HepG2 (cell line): Measurements from ENCODE around the gene ZNF687. TPM values are rescaled to one million over a fixed set of nuclear protein-coding genes. Genes with fewer than 3 reads are reported as not detected.
A peak's percentile ranks its signal among the peaks of the same experiment; 100 is the strongest.

Experiments
- CTCF ChIP-seq: sonication (generic); formaldehyde crosslinking; IDR thresholded peaks from 2 replicates; pipeline ENCODE4 v1.5.0; 2020; ENCODE audit warnings: mild to moderate bottlenecking, missing genetic modification reagents, moderate library complexity
- HMGXB4 ChIP-seq, 2 experiments: sonication (generic) in 1 of 2; formaldehyde crosslinking in 1 of 2; IDR thresholded peaks; 2 replicates each; pipeline versions ENCODE4 v1.4.0 to v1.6.1; 2018 to 2020; ENCODE audit warnings: missing genetic modification reagents in 2 of 2, borderline replicate concordance in 1 of 2, low read depth in 1 of 2, mild to moderate bottlenecking in 1 of 2, missing biosample characterization in 1 of 2
- IRF2 ChIP-seq: IDR thresholded peaks from 2 replicates; pipeline ENCODE4 v1.6.1; 2018; ENCODE audit warnings: missing genetic modification reagents, missing compliant biosample characterization
- KAT8 ChIP-seq: IDR thresholded peaks from 2 replicates; pipeline ENCODE4 v1.6.1; 2016; ENCODE audit warnings: missing genetic modification reagents, missing compliant biosample characterization
- KLF16 ChIP-seq, 2 experiments: sonication (generic) in 1 of 2; formaldehyde crosslinking in 1 of 2; IDR thresholded peaks; 2 replicates each; pipeline versions ENCODE4 v1.6.1 to v1.8.0; 2016 to 2023; ENCODE audit warnings: missing genetic modification reagents in 2 of 2, missing compliant biosample characterization in 1 of 2
- MIXL1 ChIP-seq: IDR thresholded peaks from 2 replicates; pipeline ENCODE4 v1.6.1; 2016
- NR2F6 ChIP-seq, 2 experiments: IDR thresholded peaks; 2 replicates each; pipeline ENCODE4 v1.6.1; 2016; ENCODE audit warnings: antibody characterized with exemption in 1 of 2, mild to moderate bottlenecking in 1 of 2
- PRDM10 ChIP-seq: sonication (generic); formaldehyde crosslinking; IDR thresholded peaks from 2 replicates; pipeline ENCODE4 v1.4.0; 2020; ENCODE audit warnings: low read depth, missing genetic modification reagents
- SAP130 ChIP-seq: IDR thresholded peaks from 2 replicates; pipeline ENCODE4 v1.6.1; 2016; ENCODE audit warnings: low read depth
- SMC3 ChIP-seq: IDR thresholded peaks from 2 replicates; pipeline ENCODE4 v1.6.1; 2011; ENCODE audit warnings: low read length, improper control_type of control experiment
- SMYD3 ChIP-seq: sonication (generic); formaldehyde crosslinking; IDR thresholded peaks from 2 replicates; pipeline ENCODE4 v1.8.1; 2023; ENCODE audit warnings: mild to moderate bottlenecking, missing genetic modification reagents
- ZFY ChIP-seq: sonication (generic); formaldehyde crosslinking; IDR thresholded peaks from 2 replicates; pipeline ENCODE4 v1.4.0; 2020; ENCODE audit warnings: missing genetic modification reagents
- polyA plus RNA-seq, 8 experiments: library from polyadenylated mRNA; depleted of rRNA in 3 of 8; stranded (reverse) in 7 of 8; unstranded in 1 of 8; fragments of >200 nt; fragmentation: Illumina TruSeq in 4 of 8; extraction: Trizol in 4 of 8; gene quantifications; 2 replicates each; pipeline versions ENCODE4 v1.2.1 to v1.2.3, GENCODE V29; 2011 to 2016; ENCODE audit warnings: low read depth in 4 of 8, missing spikeins in 1 of 8, mixed read lengths in 1 of 8; ENCODE audit not compliant: insufficient read depth in 1 of 8
- total RNA-seq, 5 experiments: library from RNA; depleted of rRNA; stranded (reverse); fragments of >200 nt; fragmentation: Illumina TruSeq; extraction: Trizol; gene quantifications; 2 replicates each; pipeline ENCODE4 v1.2.3, GENCODE V29; 2016; ENCODE audit warnings: low read depth in 1 of 5

The ZNF687 gene
- total and polyA plus RNA-seq, 2 of the 13 experiments (the other 11 are each of a cell fraction or from before 2014, with no cell fraction given), result 14.1 to 16.5 TPM

- TF ChIP-seq HMGXB4 (CRISPR knock-in tag; IDR thresholded peaks at IDR 0.05; ENCODE audit: borderline replicate concordance in 1 of 2, low read depth in 1 of 2) (peak in 1 of 2 experiments; percentile 48; a peak in 1 of 4 replicates), SAP130 (peak; percentile 22; the same call in 1 of the 2 replicates), PRDM10 (CRISPR knock-in tag) (no peak), IRF2 (CRISPR knock-in tag) (0 out of 2 replicates have a peak, but pooled peaks have one; percentile 23), SMYD3 (CRISPR knock-in tag) (no peak), NR2F6 (IDR thresholded peaks at IDR 0.05) (no peak), NR2F6 (CRISPR knock-in tag; IDR thresholded peaks at IDR 0.05) (0 out of 2 replicates have a peak, but pooled peaks have one; percentile 10), MIXL1 (CRISPR knock-in tag) (peak; percentile 58; the same call in 1 of the 2 replicates), SMC3 (peak; percentile 59; the same call in 1 of the 2 replicates), ZFY (no peak), KAT8 (CRISPR knock-in tag) (0 out of 2 replicates have a peak, but pooled peaks have one; percentile 28), CTCF (peak; percentile 77), KLF16 (CRISPR knock-in tag; IDR thresholded peaks at IDR 0.05) (peak in 1 of 2 experiments; percentile 53; a peak in 1 of 4 replicates)
Observed at GRCh38 chr1:151251656-151252470, 30.2 kb upstream of the ZNF687 start (continued).
